ENCODE measurements around the gene STAC3. TPM values are rescaled to one million over a fixed set of nuclear protein-coding genes. Genes with fewer than 3 reads are reported as not detected.
A peak's percentile ranks its signal among the peaks of the same experiment; 100 is the strongest.

The STAC3 gene
- total and polyA plus RNA-seq, 2 experiments from 2014 or later = 0.48 to 3.0 TPM

- TF ChIP-seq ZNF462 (CRISPR knock-in tag; IDR thresholded peaks at IDR 0.05) = no peak
Measured at GRCh38 chr12:57237596-57237931, 13.4 kb downstream of the STAC3 start (continued).

GRCh38 chr12:57236925-57237595 lies 13.9 kb downstream of the STAC3 start:
- H3K79me2 ChIP-seq (replicated peaks; ENCODE audit: insufficient read depth) = 0 out of 2 replicates have a peak, but pooled peaks cover 3% of the 10 kb centered on the region
- peaks cover 52% of the 10 kb centered on the region for H3K4me1 ChIP-seq (ENCODE audit: insufficient read depth)
- H3K9me2 ChIP-seq (ENCODE audit: insufficient read depth) = no peaks in the 10 kb centered on the region
- H3K4me2 ChIP-seq = peak overlapping the region; percentile 99; the same call in 1 of the 2 replicates
- Mint-ChIP-seq H3K4me1 (peaks cover 72% of the 10 kb centered on the region), H3K4me3 (peak overlapping the region; percentile 79), H3K36me3 (ENCODE audit: low read depth) (peaks cover 33% of the 10 kb centered on the region), H3K9me3 (no peaks in the 10 kb centered on the region; the same call in 2 of the 3 replicates), H3K27ac (no peak overlapping the region), H3K27me3 (ENCODE audit: insufficient read depth, low read depth, poor library complexity) (peaks cover 85% of the 10 kb centered on the region)
- peaks cover 23% of the 10 kb centered on the region for H4K20me1 ChIP-seq (replicated peaks; ENCODE audit: insufficient read depth)
- ATAC-seq (peak; percentile 0; the same call in 1 of the 3 replicates), DNase-seq (ENCODE audit: low spot score) (no peak)
- no peak overlapping the region for H2AFZ ChIP-seq
- H3K36me3 ChIP-seq (ENCODE audit: insufficient read depth) = peaks cover 16% of the 10 kb centered on the region
- H3F3A ChIP-seq (replicated peaks; ENCODE audit: low read depth) = peaks cover 42% of the 10 kb centered on the region
- H3K27ac ChIP-seq (ENCODE audit: low read depth) = no peak overlapping the region
- peak overlapping the region; percentile 85 for H3K4me3 ChIP-seq
- H3K27me3 ChIP-seq (ENCODE audit: insufficient read depth) = peaks cover 85% of the 10 kb centered on the region
- TF ChIP-seq EZH2 (IDR thresholded peaks at IDR 0.05; ENCODE audit: low read depth, unreplicated experiment) (peak; percentile 39), STAT1 (IDR thresholded peaks at IDR 0.05; ENCODE audit: unreplicated experiment) (no peak), CREB1 (CRISPR knock-in tag; IDR thresholded peaks at IDR 0.05; ENCODE audit: low read depth) (no peak), CTCF (conservative IDR thresholded peaks at IDR 0.05; ENCODE audit: low read depth in 2 of 2) (no peak), EZH2phosphoT487 (IDR thresholded peaks at IDR 0.05; ENCODE audit: unreplicated experiment) (no peak), ZNF114 (CRISPR knock-in tag; IDR thresholded peaks at IDR 0.05) (no peak), ZNF331 (CRISPR knock-in tag; IDR thresholded peaks at IDR 0.05; ENCODE audit: low read depth) (no peak), REST (IDR thresholded peaks at IDR 0.05; ENCODE audit: unreplicated experiment) (peak; percentile 44), NANOG (IDR thresholded peaks at IDR 0.05; ENCODE audit: borderline replicate concordance) (no peak)

All from GM23338 (cell line).